SJCRH30 (cell line): Measurements from ENCODE around the gene KATNBL1. TPM values are rescaled to one million over a fixed set of nuclear protein-coding genes. Genes with fewer than 3 reads are reported as not detected.
"Not testable (repeated sequence)": the region's sequence is repeated elsewhere in the genome, so short reads cannot be mapped to it uniquely, and the experiment has no call there.

Experiments
- DNase-seq, 2 experiments: peaks; one replicate each; pipeline ENCODE4 v3.0.0-alpha.2; 2015 to 2020
- H3K27ac ChIP-seq: fragments of 250-450 bp; sonication (Bioruptor Pico); 2 replicates; pipeline ENCODE4 v1.5.1; 2020; ENCODE audit warnings: mild to moderate bottlenecking, moderate library complexity
- H3K27me3 ChIP-seq: fragments of 250-450 bp; sonication (Bioruptor Pico); 2 replicates; pipeline ENCODE4 v1.5.1; 2020; ENCODE audit warnings: mild to moderate bottlenecking, moderate library complexity
- H3K36me3 ChIP-seq: fragments of 250-450 bp; sonication (Bioruptor Pico); 2 replicates; pipeline ENCODE4 v1.5.1; 2020; ENCODE audit warnings: mild to moderate bottlenecking, moderate library complexity
- H3K4me1 ChIP-seq: fragments of 250-450 bp; sonication (Bioruptor Pico); 2 replicates; pipeline ENCODE4 v1.5.1; 2020; ENCODE audit warnings: mild to moderate bottlenecking, moderate library complexity
- H3K4me3 ChIP-seq: fragments of 250-450 bp; sonication (Bioruptor Pico); 2 replicates; pipeline ENCODE4 v1.5.1; 2020; ENCODE audit warnings: mild to moderate bottlenecking, moderate library complexity
- H3K9me3 ChIP-seq: fragments of 250-450 bp; sonication (Bioruptor Pico); replicated peaks from 2 replicates; pipeline ENCODE4 v1.5.1; 2020; ENCODE audit warnings: mild to moderate bottlenecking, moderate library complexity
- total RNA-seq: library from RNA; depleted of rRNA; stranded (reverse); fragments of >200 nt; shearing (Covaris generic); gene quantifications from 2 replicates; pipeline ENCODE4 v1.2.3, GENCODE V29; 2014

The KATNBL1 gene
- total RNA-seq, 1 experiment from 2014 or later = 35.5 TPM

- no peaks in the 10 kb centered on the region for H3K4me1 ChIP-seq
- no peak for DNase-seq
- no peaks in the 10 kb centered on the region for H3K27me3 ChIP-seq
- H3K4me3 ChIP-seq = no peak overlapping the region
- H3K27ac ChIP-seq = no peak overlapping the region
- peaks cover 10% of the 10 kb centered on the region; the same call in 1 of the 2 replicates for H3K9me3 ChIP-seq
- H3K36me3 ChIP-seq = peaks cover 25% of the 10 kb centered on the region
These were observed 49.2 kb downstream of the KATNBL1 start for GRCh38 chr15:34160735-34161134.

- Histone ChIP-seq H3K36me3 (peaks cover 43% of the 10 kb centered on the region), H3K27ac (no peak overlapping the region), H3K27me3 (no peaks in the 10 kb centered on the region), H3K9me3 (peaks cover 18% of the 10 kb centered on the region), H3K4me1 (no peaks in the 10 kb centered on the region), H3K4me3 (no peak overlapping the region)
- DNase-seq = no peak
These were observed 51.5 kb downstream of the KATNBL1 start for GRCh38 chr15:34158355-34158754.

GRCh38 chr15:34155859-34156258 is 54.0 kb downstream of the KATNBL1 start:
- H3K36me3 ChIP-seq = peaks cover 36% of the 10 kb centered on the region

GRCh38 chr15:34154725-34155204 is 55.1 kb downstream of the KATNBL1 start:
- Histone ChIP-seq H3K4me3 (no peak overlapping the region), H3K9me3 (peaks cover 10% of the 10 kb centered on the region), H3K27me3 (no peaks in the 10 kb centered on the region), H3K27ac (no peak overlapping the region), H3K4me1 (no peaks in the 10 kb centered on the region), H3K36me3 (peaks cover 39% of the 10 kb centered on the region)
- no peak for DNase-seq

More at GRCh38 chr15:34155859-34156258, 54.0 kb downstream of the KATNBL1 start:
- H3K27me3 ChIP-seq = no peaks in the 10 kb centered on the region
- no peak overlapping the region for H3K4me3 ChIP-seq
- H3K4me1 ChIP-seq = no peaks in the 10 kb centered on the region
- no peak overlapping the region for H3K27ac ChIP-seq
- peaks cover 10% of the 10 kb centered on the region for H3K9me3 ChIP-seq
- no peak for DNase-seq

- no peak overlapping the region for H3K27ac ChIP-seq
- no peaks in the 10 kb centered on the region for H3K27me3 ChIP-seq
- H3K4me1 ChIP-seq = no peaks in the 10 kb centered on the region
- peaks cover 30% of the 10 kb centered on the region for H3K36me3 ChIP-seq
- H3K9me3 ChIP-seq = no peaks in the 10 kb centered on the region
- DNase-seq = no peak
- H3K4me3 ChIP-seq = no peak overlapping the region
These were observed 62.3 kb downstream of the KATNBL1 start for GRCh38 chr15:34147371-34148140.

GRCh38 chr15:34133511-34133910 is 76.4 kb downstream of the KATNBL1 start:
- no peak overlapping the region for H3K27ac ChIP-seq
- no peak for DNase-seq

GRCh38 chr15:34132881-34133280 is 77.0 kb downstream of the KATNBL1 start:
- H3K4me1 ChIP-seq = no peaks in the 10 kb centered on the region
- no peaks in the 10 kb centered on the region for H3K9me3 ChIP-seq
- H3K27me3 ChIP-seq = no peaks in the 10 kb centered on the region
- no peak overlapping the region for H3K27ac ChIP-seq
- H3K4me3 ChIP-seq = no peak overlapping the region
- no peak for DNase-seq
- no peaks in the 10 kb centered on the region for H3K36me3 ChIP-seq

More at GRCh38 chr15:34133511-34133910, 76.4 kb downstream of the KATNBL1 start:
- Histone ChIP-seq H3K36me3 (no peaks in the 10 kb centered on the region), H3K9me3 (no peaks in the 10 kb centered on the region), H3K4me1 (no peaks in the 10 kb centered on the region), H3K27me3 (no peaks in the 10 kb centered on the region), H3K4me3 (no peak overlapping the region)

GRCh38 chr15:34128898-34129297 is 81.0 kb downstream of the KATNBL1 start:
- Histone ChIP-seq H3K27me3 (no peaks in the 10 kb centered on the region), H3K9me3 (no peaks in the 10 kb centered on the region), H3K4me3 (no peak overlapping the region), H3K4me1 (peaks cover 7% of the 10 kb centered on the region; the same call in 1 of the 2 replicates), H3K27ac (no peak overlapping the region), H3K36me3 (no peaks in the 10 kb centered on the region)
- no peak for DNase-seq

- Histone ChIP-seq H3K27me3 (no peaks in the 10 kb centered on the region), H3K27ac (no peak overlapping the region), H3K9me3 (no peaks in the 10 kb centered on the region), H3K36me3 (no peaks in the 10 kb centered on the region), H3K4me3 (no peak overlapping the region), H3K4me1 (peaks cover 9% of the 10 kb centered on the region; the same call in 1 of the 2 replicates)
- no peak for DNase-seq
These were observed 83.4 kb downstream of the KATNBL1 start for GRCh38 chr15:34126522-34126921.

- Histone ChIP-seq H3K9me3 (no peaks in the 10 kb centered on the region), H3K36me3 (no peaks in the 10 kb centered on the region), H3K4me1 (peaks cover 9% of the 10 kb centered on the region; the same call in 1 of the 2 replicates), H3K4me3 (no peak overlapping the region), H3K27ac (no peak overlapping the region), H3K27me3 (no peaks in the 10 kb centered on the region)
- DNase-seq = no peak
These were observed 84.0 kb downstream of the KATNBL1 start for GRCh38 chr15:34125945-34126344.

GRCh38 chr15:34124651-34125050 is 85.2 kb downstream of the KATNBL1 start:
- no peak overlapping the region for H3K4me3 ChIP-seq
- DNase-seq = peak in 1 of 2 experiments; percentile 53
- peaks cover 9% of the 10 kb centered on the region for H3K4me1 ChIP-seq
- H3K27me3 ChIP-seq = no peaks in the 10 kb centered on the region
- no peaks in the 10 kb centered on the region for H3K9me3 ChIP-seq
- no peak overlapping the region for H3K27ac ChIP-seq
- H3K36me3 ChIP-seq = no peaks in the 10 kb centered on the region

- no peaks in the 10 kb centered on the region for H3K36me3 ChIP-seq
- H3K27ac ChIP-seq = no peak overlapping the region
- H3K27me3 ChIP-seq = no peaks in the 10 kb centered on the region
- DNase-seq = peak; percentile 51 to 58
- peak overlapping the region; percentile 10; the same call in 1 of the 2 replicates for H3K4me3 ChIP-seq
- H3K9me3 ChIP-seq = no peaks in the 10 kb centered on the region
- peaks cover 9% of the 10 kb centered on the region for H3K4me1 ChIP-seq
These were observed 87.1 kb downstream of the KATNBL1 start for GRCh38 chr15:34122771-34123183.

GRCh38 chr15:34121786-34122185 is 88.1 kb downstream of the KATNBL1 start:
- H3K4me3 ChIP-seq, H3K9me3 ChIP-seq, H3K27ac ChIP-seq, H3K36me3 ChIP-seq, H3K4me1 ChIP-seq, DNase-seq, H3K27me3 ChIP-seq: not testable (repeated sequence)

GRCh38 chr15:34120420-34120819 is 89.5 kb downstream of the KATNBL1 start:
- not testable (repeated sequence) for H3K27ac ChIP-seq, H3K4me3 ChIP-seq, H3K9me3 ChIP-seq, DNase-seq, H3K36me3 ChIP-seq, H3K27me3 ChIP-seq
- H3K4me1 ChIP-seq = peaks cover 12% of the 10 kb centered on the region

- Histone ChIP-seq H3K4me1 (peaks cover 6% of the 10 kb centered on the region), H3K4me3 (no peak overlapping the region), H3K27ac (no peak overlapping the region), H3K27me3 (no peaks in the 10 kb centered on the region), H3K36me3 (no peaks in the 10 kb centered on the region), H3K9me3 (no peaks in the 10 kb centered on the region)
- DNase-seq = peak; percentile 37 to 56
These were observed 90.6 kb downstream of the KATNBL1 start for GRCh38 chr15:34119291-34119690.
